Trophoblast cell (in vitro differentiated cells and primary cell): Measurements from ENCODE around the gene CST3.
"Not testable (repeated sequence)": the region's sequence is repeated elsewhere in the genome, so short reads cannot be mapped to it uniquely, and the experiment has no call there.

Source experiments
- DNase-seq, 2 donors: peaks; one replicate each; pipeline ENCODE4 v3.0.0-alpha.2; 2016
- H2AFZ ChIP-seq: 2 replicates; pipeline ENCODE4 v1.6.1; 2013; ENCODE audit warnings: low read length, moderate library complexity, mild to moderate bottlenecking; ENCODE audit not compliant: insufficient read depth, poor library complexity
- H2AK5ac ChIP-seq: 2 replicates; pipeline ENCODE4 v1.6.1; 2013; ENCODE audit warnings: mild to moderate bottlenecking, low read length
- H2BK120ac ChIP-seq: 2 replicates; pipeline ENCODE4 v1.6.1; 2013; ENCODE audit warnings: low read length, mild to moderate bottlenecking, moderate library complexity; ENCODE audit not compliant: insufficient read depth, poor library complexity
- H2BK12ac ChIP-seq: 2 replicates; pipeline ENCODE4 v1.6.1; 2013; ENCODE audit warnings: mild to moderate bottlenecking, low read length, moderate library complexity
- H2BK5ac ChIP-seq: 2 replicates; pipeline ENCODE4 v1.6.1; 2013; ENCODE audit warnings: low read length, low read depth, moderate library complexity, mild to moderate bottlenecking; ENCODE audit not compliant: poor library complexity
- H3K14ac ChIP-seq: 2 replicates; pipeline ENCODE4 v1.6.1; 2013; ENCODE audit warnings: mild to moderate bottlenecking, low read length
- H3K18ac ChIP-seq: 2 replicates; pipeline ENCODE4 v1.6.1; 2013; ENCODE audit warnings: mild to moderate bottlenecking, low read length
- H3K23ac ChIP-seq: 2 replicates; pipeline ENCODE4 v1.6.1; 2013; ENCODE audit warnings: low read length
- H3K27ac ChIP-seq: 2 replicates; pipeline ENCODE4 v1.5.1; 2013; ENCODE audit warnings: low read depth, mild to moderate bottlenecking, inconsistent platforms, low read length, moderate library complexity
- H3K27me3 ChIP-seq: 2 replicates; pipeline ENCODE4 v1.6.1; 2013; ENCODE audit warnings: inconsistent platforms, mild to moderate bottlenecking, low read length, moderate library complexity; ENCODE audit not compliant: insufficient read depth
- H3K36me3 ChIP-seq, 2 experiments: 1 replicate in 1 of 2; 2 replicates in 1 of 2; pipeline ENCODE4 v1.6.1; 2013; ENCODE audit warnings: low read length in 2 of 2, mild to moderate bottlenecking in 2 of 2, moderate library complexity in 1 of 2; ENCODE audit not compliant: insufficient read depth in 2 of 2, control insufficient read depth in 1 of 2
- H3K4ac ChIP-seq: 2 replicates; pipeline ENCODE4 v1.6.1; 2013; ENCODE audit warnings: low read depth, mild to moderate bottlenecking, low read length, moderate library complexity
- H3K4me1 ChIP-seq, 2 experiments: 1 replicate in 1 of 2; 2 replicates in 1 of 2; pipeline ENCODE4 v1.6.1; 2013; ENCODE audit warnings: low read length in 2 of 2, mild to moderate bottlenecking in 2 of 2, moderate library complexity in 1 of 2; ENCODE audit not compliant: insufficient read depth in 2 of 2, control insufficient read depth in 1 of 2
- H3K4me2 ChIP-seq: 2 replicates; pipeline ENCODE4 v1.6.1; 2013; ENCODE audit warnings: inconsistent platforms, mild to moderate bottlenecking, low read length, moderate library complexity
- H3K4me3 ChIP-seq: 2 replicates; pipeline ENCODE4 v1.5.1; 2013; ENCODE audit warnings: mild to moderate bottlenecking, low read depth, low read length, inconsistent platforms
- H3K79me1 ChIP-seq: one replicate; pipeline ENCODE4 v1.6.1; 2013; ENCODE audit warnings: low read length
- H3K79me2 ChIP-seq: 2 replicates; pipeline ENCODE4 v1.6.1; 2013; ENCODE audit warnings: low read length, mild to moderate bottlenecking; ENCODE audit not compliant: control insufficient read depth, insufficient read depth, poor library complexity
- H3K9ac ChIP-seq: 2 replicates; pipeline ENCODE4 v1.6.1; 2013; ENCODE audit warnings: mild to moderate bottlenecking, low read length
- H3K9me3 ChIP-seq: 2 replicates; pipeline ENCODE4 v1.6.1; 2013; ENCODE audit warnings: low read depth, mild to moderate bottlenecking, control low read depth, inconsistent platforms, low read length; ENCODE audit not compliant: insufficient read depth
- H4K12ac ChIP-seq: 2 replicates; pipeline ENCODE4 v1.6.1; 2013; ENCODE audit warnings: low read depth, mild to moderate bottlenecking, low read length, moderate library complexity
- H4K8ac ChIP-seq: 2 replicates; pipeline ENCODE4 v1.6.1; 2013; ENCODE audit warnings: low read depth, mild to moderate bottlenecking, low read length, moderate library complexity
- H4K91ac ChIP-seq: one replicate; pipeline ENCODE4 v1.6.1; 2013; ENCODE audit warnings: low read depth, mild to moderate bottlenecking, low read length, moderate library complexity
- WGBS: extraction: QIAGEN DNeasy Blood & Tissue Kit; methylation state at CpG from one replicate; pipeline ENCODE4 v1.1.7; 2013; ENCODE audit warnings: missing lambda C conversion rate; ENCODE audit not compliant: insufficient read length, insufficient coverage; ENCODE audit errors: extremely low coverage; 5-methylcytosine and 5-hydroxymethylcytosine counted together

CST3 gene

GRCh38 chr20:23636908-23637281, 860 bp downstream of the CST3 start:
- H2BK120ac ChIP-seq, result no peak overlapping the region
- no peak overlapping the region for H2BK12ac ChIP-seq
- H3K79me1 ChIP-seq, result peaks cover 7% of the 10 kb centered on the region
- peaks cover 7% of the 10 kb centered on the region for H3K79me2 ChIP-seq
- DNase-seq, result no peak
- no peak overlapping the region for H3K27ac ChIP-seq
- H4K91ac ChIP-seq, result no peak overlapping the region
- no peak overlapping the region for H3K4ac ChIP-seq
- H2AK5ac ChIP-seq, result no peak overlapping the region
- H4K8ac ChIP-seq, result no peak overlapping the region
- WGBS, result no CpG with 5 or more reads among the region's 4 CpGs
- peak overlapping the region; percentile 90 for H3K4me2 ChIP-seq
- H3K27me3 ChIP-seq, result no peaks in the 10 kb centered on the region
- H2BK5ac ChIP-seq, result no peak overlapping the region
- H3K36me3 ChIP-seq, result peaks cover 5 to 8% of the 10 kb centered on the region in 2 experiments
- no peak overlapping the region for H4K12ac ChIP-seq
- no peak overlapping the region for H3K18ac ChIP-seq
- no peak overlapping the region for H3K23ac ChIP-seq
- H3K14ac ChIP-seq, result no peak overlapping the region
- peaks cover 3% of the 10 kb centered on the region for H3K9me3 ChIP-seq
- peaks cover 19 to 21% of the 10 kb centered on the region in 2 experiments for H3K4me1 ChIP-seq
- no peak overlapping the region for H2AFZ ChIP-seq
- peak overlapping the region; percentile 78 for H3K4me3 ChIP-seq
- peak overlapping the region; percentile 28 for H3K9ac ChIP-seq

DNA sequence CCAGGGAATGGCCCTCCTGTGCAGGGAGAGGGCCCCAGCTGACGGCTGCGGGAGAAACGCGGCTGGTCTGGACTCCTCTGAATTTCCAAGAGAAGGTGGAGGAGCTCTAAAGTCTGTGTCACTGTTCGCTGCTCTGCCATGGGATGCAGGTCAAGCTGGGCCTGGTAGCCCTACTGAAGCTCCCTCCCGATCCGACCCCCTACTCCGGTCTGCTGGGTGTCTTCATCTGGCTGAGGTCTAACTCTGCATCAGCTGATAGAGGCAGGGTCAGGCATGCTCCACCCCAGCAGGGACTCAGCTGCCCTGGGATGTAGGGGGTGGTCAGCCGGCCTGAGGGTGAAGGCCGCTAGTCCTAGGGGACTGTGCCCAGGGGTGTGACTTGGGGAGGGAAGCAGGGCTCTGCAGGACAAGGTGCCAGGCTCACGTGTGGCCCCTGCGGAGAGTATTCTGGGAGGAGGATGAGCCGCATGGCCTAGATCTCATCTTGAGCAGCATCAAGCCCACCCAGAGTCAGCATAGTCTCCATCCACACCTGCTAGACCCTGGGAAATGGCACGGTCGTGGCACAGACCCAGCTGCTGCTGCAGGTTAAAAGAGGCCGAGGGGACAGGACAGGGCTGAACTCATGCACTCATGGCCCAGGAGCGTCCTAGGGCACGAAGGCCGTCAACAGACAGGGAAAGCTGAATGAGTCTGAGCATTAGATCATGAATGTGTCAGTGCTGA, 1.4 kb downstream of the CST3 start:
- Histone ChIP-seq H3K4ac (no peak overlapping the region), H4K12ac (no peak overlapping the region), H2BK120ac (no peak overlapping the region), H3K9me3 (peaks cover 3% of the 10 kb centered on the region), H2AFZ (no peak overlapping the region), H2BK5ac (no peak overlapping the region), H3K9ac (no peak overlapping the region), H3K4me1 (peaks cover 15 to 18% of the 10 kb centered on the region in 2 experiments), H4K8ac (no peak overlapping the region), H3K4me2 (peak overlapping the region; percentile 90), H3K79me1 (peaks cover 7% of the 10 kb centered on the region), H3K27me3 (no peaks in the 10 kb centered on the region), H3K27ac (no peak overlapping the region), H4K91ac (no peak overlapping the region), H3K4me3 (no peak overlapping the region), H2BK12ac (no peak overlapping the region), H3K14ac (no peak overlapping the region), H3K23ac (no peak overlapping the region), H3K79me2 (peaks cover 7% of the 10 kb centered on the region), H3K18ac (no peak overlapping the region), H2AK5ac (no peak overlapping the region), H3K36me3 (peaks cover 5 to 8% of the 10 kb centered on the region in 2 experiments)
- no peak for DNase-seq
- no CpG with 5 or more reads among the region's 19 CpGs for WGBS

DNA sequence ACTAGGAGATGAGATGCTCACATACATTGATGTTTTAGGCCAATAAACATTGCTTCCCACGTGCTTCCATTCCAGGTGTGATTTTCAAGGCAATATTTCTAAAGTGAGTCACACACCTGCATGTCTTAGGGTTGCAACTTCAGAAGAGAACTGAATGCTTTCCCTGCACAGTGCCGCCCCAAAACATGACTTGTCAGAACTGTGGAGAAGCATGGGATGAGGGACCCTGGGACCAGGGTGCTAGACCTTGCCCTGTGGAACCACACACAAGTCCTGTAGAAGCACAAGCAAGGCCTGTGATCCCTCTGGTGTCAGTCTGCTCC, 2.0 kb downstream of the CST3 start:
- H2AFZ ChIP-seq, H3K18ac ChIP-seq, H4K12ac ChIP-seq, H2BK12ac ChIP-seq, H4K8ac ChIP-seq, H3K14ac ChIP-seq, H3K27me3 ChIP-seq, H3K23ac ChIP-seq, H4K91ac ChIP-seq, H3K9ac ChIP-seq, H3K4me3 ChIP-seq, H2AK5ac ChIP-seq, H3K79me1 ChIP-seq, H3K4me2 ChIP-seq, H3K36me3 ChIP-seq, H3K79me2 ChIP-seq, H2BK5ac ChIP-seq, H3K27ac ChIP-seq, H3K9me3 ChIP-seq, H3K4ac ChIP-seq, DNase-seq, H2BK120ac ChIP-seq: not testable (repeated sequence)
- WGBS, result no CpG with 5 or more reads among the region's 2 CpGs
- peaks cover 9 to 11% of the 10 kb centered on the region in 2 experiments for H3K4me1 ChIP-seq

DNA sequence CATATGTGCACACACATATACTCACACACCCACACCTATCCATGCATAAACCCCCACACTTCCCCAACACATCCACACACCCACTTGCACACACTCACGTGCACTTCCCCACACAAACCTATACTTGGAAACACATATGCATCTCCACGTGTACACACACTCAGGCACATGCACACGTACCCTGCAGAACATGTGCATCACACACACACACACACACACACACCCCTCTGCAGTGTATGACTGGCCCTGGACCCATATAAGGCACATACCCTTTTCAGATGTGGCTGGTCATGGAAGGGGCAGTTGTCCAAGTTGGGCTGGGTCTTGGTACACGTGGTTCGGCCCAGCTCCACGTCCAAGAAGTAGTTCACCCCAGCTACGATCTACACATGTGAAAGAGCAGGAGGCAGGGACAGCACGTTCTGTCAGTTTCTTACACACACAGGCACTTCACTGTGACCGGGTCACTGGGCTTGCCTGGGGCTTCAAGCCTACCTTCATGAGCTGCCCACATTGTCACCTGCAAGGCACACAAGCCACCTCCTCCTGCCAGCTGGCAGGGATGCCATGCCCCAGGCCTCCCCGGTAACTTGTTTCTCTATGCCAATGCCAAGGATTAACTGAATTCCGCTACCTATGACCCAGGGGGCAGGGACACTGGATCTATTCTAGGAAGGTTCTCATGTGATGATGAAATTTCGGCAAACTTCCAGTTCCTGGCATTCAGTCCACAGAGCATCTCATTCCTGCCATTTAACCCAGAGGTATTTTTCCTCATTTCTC, 2.6 kb downstream of the CST3 start:
- Histone ChIP-seq H2BK120ac (no peak overlapping the region), H3K79me2 (peaks cover 7% of the 10 kb centered on the region), H3K9ac (no peak overlapping the region), H3K18ac (no peak overlapping the region), H2AFZ (no peak overlapping the region), H2AK5ac (no peak overlapping the region), H3K4me1 (peaks cover 7 to 10% of the 10 kb centered on the region in 2 experiments), H2BK5ac (no peak overlapping the region), H3K9me3 (peaks cover 3% of the 10 kb centered on the region), H3K79me1 (peaks cover 7% of the 10 kb centered on the region), H4K91ac (no peak overlapping the region), H3K36me3 (peaks cover 5 to 8% of the 10 kb centered on the region in 2 experiments), H3K4me2 (no peak overlapping the region), H3K4ac (no peak overlapping the region), H3K4me3 (peak overlapping the region; percentile 46), H2BK12ac (no peak overlapping the region), H4K8ac (no peak overlapping the region), H4K12ac (no peak overlapping the region), H3K23ac (no peak overlapping the region), H3K14ac (no peak overlapping the region), H3K27me3 (no peaks in the 10 kb centered on the region), H3K27ac (no peak overlapping the region)
- no CpG with 5 or more reads among the region's 12 CpGs for WGBS
- DNase-seq, result peak; percentile 54 to 80
